Neuronal stem cell (in vitro differentiated cells): ENCODE results near the gene MAN1B1.

Experiments used
- DNase-seq: peaks from one replicate; pipeline ENCODE4 v3.0.0-alpha.2; 2013; ENCODE audit warnings: low spot score
- H2AFZ ChIP-seq: one replicate; pipeline ENCODE4 v1.6.1; 2013; ENCODE audit warnings: mild to moderate bottlenecking, low read length, inconsistent platforms
- H2AK5ac ChIP-seq: 2 replicates; pipeline ENCODE4 v1.6.1; 2013; ENCODE audit warnings: low read depth, mild to moderate bottlenecking, inconsistent platforms, low read length, moderate library complexity, mixed read lengths
- H2BK120ac ChIP-seq: 2 replicates; pipeline ENCODE4 v1.6.1; 2013; ENCODE audit warnings: low read depth, mild to moderate bottlenecking, inconsistent platforms, low read length, moderate library complexity, mixed read lengths
- H2BK12ac ChIP-seq: one replicate; pipeline ENCODE4 v1.6.1; 2013; ENCODE audit warnings: low read length, inconsistent platforms
- H2BK15ac ChIP-seq: 2 replicates; pipeline ENCODE4 v1.6.1; 2013; ENCODE audit warnings: mild to moderate bottlenecking, low read length, inconsistent platforms, mixed read lengths
- H2BK5ac ChIP-seq: one replicate; pipeline ENCODE4 v1.6.1; 2013; ENCODE audit warnings: inconsistent platforms, mild to moderate bottlenecking, low read length, moderate library complexity
- H3K14ac ChIP-seq: one replicate; pipeline ENCODE4 v1.6.1; 2013; ENCODE audit warnings: low read length, inconsistent platforms
- H3K18ac ChIP-seq: 2 replicates; pipeline ENCODE4 v1.6.1; 2013; ENCODE audit warnings: low read length, inconsistent platforms
- H3K23ac ChIP-seq: 2 replicates; pipeline ENCODE4 v1.6.1; 2013; ENCODE audit warnings: low read depth, mild to moderate bottlenecking, mixed read lengths, low read length, inconsistent platforms; ENCODE audit not compliant: poor library complexity
- H3K27ac ChIP-seq: replicated peaks from 3 replicates; pipeline ENCODE4 v1.5.1; 2013; ENCODE audit warnings: low read length, inconsistent platforms
- H3K27me3 ChIP-seq, 3 experiments: 2 replicates each; pipeline ENCODE4 v1.6.1; 2013; ENCODE audit warnings: low read length in 3 of 3, mild to moderate bottlenecking in 2 of 3, inconsistent platforms in 1 of 3, low read depth in 1 of 3, mixed read lengths in 1 of 3, moderate library complexity in 1 of 3; ENCODE audit not compliant: control insufficient read depth in 3 of 3, insufficient read depth in 3 of 3
- H3K36me3 ChIP-seq, 2 donors: replicated peaks in 1 of 2; 2 replicates each; pipeline ENCODE4 v1.6.1; 2013; ENCODE audit warnings: low read length in 2 of 2; ENCODE audit not compliant: control insufficient read depth in 2 of 2, insufficient read depth in 2 of 2
- H3K4ac ChIP-seq: 2 replicates; pipeline ENCODE4 v1.6.1; 2013; ENCODE audit warnings: inconsistent platforms, mild to moderate bottlenecking, low read length, moderate library complexity
- H3K4me1 ChIP-seq, 2 donors: 1 replicate in 1 of 2; 2 replicates in 1 of 2; pipeline ENCODE4 v1.6.1; 2013; ENCODE audit warnings: low read length in 2 of 2, low read depth in 1 of 2; ENCODE audit not compliant: control insufficient read depth in 2 of 2, insufficient read depth in 1 of 2
- H3K4me2 ChIP-seq: one replicate; pipeline ENCODE4 v1.6.1; 2013; ENCODE audit warnings: mild to moderate bottlenecking, low read length, inconsistent platforms; ENCODE audit not compliant: insufficient read depth, poor library complexity, severe bottlenecking
- H3K4me3 ChIP-seq, 2 donors: 2 replicates each; pipeline ENCODE4 v1.5.1; 2013; ENCODE audit warnings: low read length in 2 of 2, mild to moderate bottlenecking in 2 of 2, inconsistent platforms in 1 of 2, moderate library complexity in 1 of 2
- H3K79me1 ChIP-seq: one replicate; pipeline ENCODE4 v1.6.1; 2013; ENCODE audit warnings: low read depth, mild to moderate bottlenecking, inconsistent platforms, low read length, moderate library complexity
- H3K9ac ChIP-seq: one replicate; pipeline ENCODE4 v1.6.1; 2013; ENCODE audit warnings: mild to moderate bottlenecking, low read depth, low read length, inconsistent platforms; ENCODE audit not compliant: poor library complexity
- H3K9me3 ChIP-seq, 2 donors: replicated peaks in 1 of 2; 2 replicates each; pipeline versions ENCODE3 to v1.6.1; 2013; ENCODE audit warnings: low read length in 2 of 2, mild to moderate bottlenecking in 2 of 2, inconsistent platforms in 1 of 2, low read depth in 1 of 2, mixed read lengths in 1 of 2, moderate library complexity in 1 of 2; ENCODE audit not compliant: control insufficient read depth in 2 of 2, insufficient read depth in 1 of 2
- H4K8ac ChIP-seq: one replicate; pipeline ENCODE4 v1.6.1; 2013; ENCODE audit warnings: low read depth, mild to moderate bottlenecking, inconsistent platforms, low read length, moderate library complexity
- H4K91ac ChIP-seq: one replicate; pipeline ENCODE4 v1.6.1; 2013; ENCODE audit warnings: low read length, low read depth, mild to moderate bottlenecking, inconsistent platforms; ENCODE audit not compliant: poor library complexity
- WGBS, 2 donors: extraction: QIAGEN DNeasy Blood & Tissue Kit; methylation state at CpG; one replicate each; pipeline ENCODE4 v1.1.7; 2013; ENCODE audit warnings: missing lambda C conversion rate in 2 of 2, mixed read lengths in 1 of 2; ENCODE audit not compliant: insufficient read length in 2 of 2, insufficient replicate concordance in 1 of 2; ENCODE audit errors: extremely low coverage in 2 of 2; 5-methylcytosine and 5-hydroxymethylcytosine counted together

Gene MAN1B1

DNA sequence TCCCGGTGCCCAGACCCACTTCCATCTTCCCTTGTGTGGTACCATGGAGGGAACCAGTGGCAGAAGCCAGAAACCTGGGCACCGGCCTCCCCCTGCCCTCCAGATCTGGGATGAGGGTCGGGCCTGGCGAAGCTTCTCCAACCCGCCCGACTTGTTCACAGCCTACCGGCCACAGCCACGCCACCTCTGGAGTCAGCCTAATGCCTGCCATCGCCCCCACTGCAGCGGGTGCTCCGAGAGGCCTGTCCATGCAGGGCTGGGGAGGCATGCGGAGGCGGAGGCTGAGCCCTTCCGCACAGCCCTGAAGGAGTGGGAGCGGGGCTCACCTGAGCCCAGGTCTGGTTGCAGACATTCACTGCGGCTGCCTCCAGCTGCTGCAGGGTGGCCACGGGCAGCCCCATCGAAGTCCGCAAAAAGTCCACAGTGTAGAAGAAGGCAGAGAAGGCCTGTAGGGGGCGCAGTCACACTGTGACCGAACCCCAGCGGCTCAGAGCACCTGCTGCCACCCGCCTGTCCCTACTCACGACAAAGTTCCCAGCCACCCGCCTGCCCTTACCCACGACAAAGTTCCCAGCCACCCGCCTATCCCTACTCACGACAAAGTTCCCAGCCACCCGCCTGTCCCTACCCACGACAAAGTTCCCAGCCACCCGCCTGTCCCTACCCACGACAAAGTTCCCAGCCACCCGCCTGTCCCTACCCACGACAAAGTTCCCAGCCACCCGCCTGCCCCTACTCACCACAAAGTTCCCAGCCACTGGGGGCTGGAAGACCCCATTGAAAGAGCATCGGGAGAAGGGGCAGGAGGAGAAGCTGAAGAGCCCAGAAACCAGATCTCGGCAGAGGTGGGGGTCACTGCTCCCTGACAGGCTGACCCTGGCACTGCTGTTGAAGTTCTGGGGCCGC lies 37.0 kb upstream of the MAN1B1 start:
- Histone ChIP-seq H2BK5ac (no peak overlapping the region), H3K14ac (no peak overlapping the region), H3K27me3 (peaks cover 23 to 85% (median 75%) of the 10 kb centered on the region in 3 experiments), H2AK5ac (peak overlapping the region; percentile 33), H4K8ac (no peak overlapping the region), H3K9ac (peak overlapping the region; percentile 21), H2BK12ac (no peak overlapping the region), H2AFZ (no peak overlapping the region), H3K4me3 (no peak overlapping the region), H3K9me3 (peaks cover 0 to 3% of the 10 kb centered on the region in 2 donors), H2BK120ac (no peak overlapping the region), H3K4me1 (peaks cover 5% of the 10 kb centered on the region in 2 donors), H3K27ac (no peak overlapping the region), H3K4ac (no peak overlapping the region), H3K79me1 (peaks cover under 1% of the 10 kb centered on the region), H3K4me2 (no peak overlapping the region), H3K23ac (peak overlapping the region; percentile 73), H3K36me3 (no peaks in the 10 kb centered on the region), H2BK15ac (no peak overlapping the region), H3K18ac (no peak overlapping the region), H4K91ac (no peak overlapping the region)
- DNase-seq = peak; percentile 67
- WGBS, 2 donors = no CpG with 5 or more reads among the region's 38 CpGs

DNA sequence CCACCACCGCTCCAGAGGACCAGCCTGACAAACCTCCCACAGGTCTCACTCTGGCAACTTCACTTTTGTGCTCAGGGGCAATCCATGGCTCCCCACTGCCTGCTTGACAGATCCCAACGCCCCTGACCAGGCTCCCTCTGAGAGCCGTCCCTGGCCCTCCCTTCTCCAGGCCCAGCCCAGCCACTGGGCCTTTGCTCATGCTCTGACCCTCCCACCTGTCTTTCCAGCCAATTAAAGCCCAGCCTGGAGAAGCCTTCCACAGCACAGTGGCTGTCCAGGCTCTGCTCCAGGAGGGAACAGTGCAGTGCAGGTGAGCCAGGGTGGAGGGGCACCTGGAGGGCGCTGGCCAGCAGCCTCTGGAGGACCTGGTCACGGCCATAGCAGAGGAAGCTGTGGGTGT lies 36.2 kb upstream of the MAN1B1 start:
- peaks cover 0 to 3% of the 10 kb centered on the region in 2 donors for H3K9me3 ChIP-seq
- H3K4me3 ChIP-seq = no peak overlapping the region
- H3K4me1 ChIP-seq = peaks cover 4 to 8% of the 10 kb centered on the region in 2 donors
- H3K4ac ChIP-seq = no peak overlapping the region
- H3K23ac ChIP-seq = peak overlapping the region; percentile 11
- H3K36me3 ChIP-seq = no peaks in the 10 kb centered on the region
- H3K4me2 ChIP-seq = no peak overlapping the region
- H3K27ac ChIP-seq = no peak overlapping the region
- no peaks in the 10 kb centered on the region for H3K79me1 ChIP-seq
- H2BK5ac ChIP-seq = no peak overlapping the region
- no peak overlapping the region for H4K8ac ChIP-seq
- H3K27me3 ChIP-seq = peaks cover 23 to 85% (median 83%) of the 10 kb centered on the region in 3 experiments
- H2AK5ac ChIP-seq = no peak overlapping the region
- H2BK12ac ChIP-seq = no peak overlapping the region
- H2AFZ ChIP-seq = no peak overlapping the region
- H2BK120ac ChIP-seq = no peak overlapping the region
- peak overlapping the region; percentile 21 for H3K9ac ChIP-seq
- WGBS, 2 donors = no CpG with 5 or more reads among the region's 5 CpGs
- H2BK15ac ChIP-seq = peak overlapping the region; percentile 79
- DNase-seq = no peak
- peak overlapping the region; percentile 44 for H3K14ac ChIP-seq
- H3K18ac ChIP-seq = no peak overlapping the region
- no peak overlapping the region for H4K91ac ChIP-seq

DNA sequence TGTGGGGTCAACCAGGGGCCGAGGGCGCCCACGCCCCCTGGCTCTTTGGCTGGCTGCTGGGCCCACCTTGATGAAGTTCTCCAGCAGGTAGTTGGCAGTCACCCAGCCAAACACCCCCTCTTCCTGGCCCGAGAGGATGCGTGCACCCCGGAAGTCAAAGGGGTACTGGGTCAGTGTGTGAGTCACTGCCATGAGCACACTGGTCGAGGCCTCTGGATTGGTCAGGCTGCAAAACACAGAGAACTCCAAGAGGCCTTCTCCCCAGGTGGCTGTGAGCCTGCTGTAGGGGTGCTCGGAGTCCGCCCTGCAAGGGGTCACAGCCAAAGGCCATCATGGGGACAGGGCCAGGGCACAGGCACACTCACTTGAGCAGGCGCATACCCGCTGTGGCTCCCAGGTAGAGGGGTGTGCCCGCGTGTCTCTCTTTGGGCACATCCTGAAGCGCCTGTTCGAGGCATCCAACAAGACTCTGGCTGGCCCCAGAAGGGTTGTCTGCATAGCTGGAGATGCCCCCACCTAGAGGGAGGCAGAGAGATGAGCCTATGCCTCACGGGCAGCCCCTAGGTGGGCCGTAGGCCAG lies 35.5 kb upstream of the MAN1B1 start:
- Histone ChIP-seq H2BK12ac (no peak overlapping the region), H3K27me3 (peaks cover 23 to 90% (median 89%) of the 10 kb centered on the region in 3 experiments), H2AK5ac (peak overlapping the region; percentile 46), H2BK120ac (no peak overlapping the region), H3K4me2 (no peak overlapping the region), H3K4me3 (no peak overlapping the region), H2BK5ac (no peak overlapping the region), H2BK15ac (no peak overlapping the region), H3K18ac (no peak overlapping the region), H3K79me1 (no peaks in the 10 kb centered on the region), H3K9ac (peak overlapping the region; percentile 21), H4K8ac (no peak overlapping the region), H3K27ac (no peak overlapping the region), H3K4ac (no peak overlapping the region), H4K91ac (no peak overlapping the region), H3K9me3 (peaks cover 0 to 3% of the 10 kb centered on the region in 2 donors), H3K4me1 (peaks cover 8 to 13% of the 10 kb centered on the region in 2 donors), H2AFZ (no peak overlapping the region), H3K36me3 (no peaks in the 10 kb centered on the region), H3K23ac (no peak overlapping the region), H3K14ac (peak overlapping the region; percentile 44)
- no peak for DNase-seq
- WGBS, 2 donors = no CpG with 5 or more reads among the region's 17 CpGs

DNA sequence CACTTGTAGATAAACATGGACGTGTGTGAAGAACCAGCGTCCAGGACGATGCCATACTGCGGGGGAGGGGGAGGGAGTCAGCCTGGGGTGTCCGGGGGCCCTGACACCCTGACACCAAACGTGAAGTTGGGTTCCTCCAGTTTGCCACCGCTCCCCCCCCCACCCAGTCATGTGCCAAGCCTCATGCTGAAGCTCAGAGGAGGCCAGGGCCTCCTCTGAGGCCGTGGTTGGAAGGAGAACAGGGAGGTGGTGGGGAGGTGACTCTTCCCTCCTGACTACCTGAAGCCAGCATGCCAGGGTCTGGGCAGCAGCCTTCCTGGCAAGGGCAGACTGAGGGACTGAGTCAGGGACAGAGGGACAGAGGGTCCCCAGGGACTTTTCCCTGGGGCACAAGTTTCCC lies 34.5 kb upstream of the MAN1B1 start:
- H2BK120ac ChIP-seq = no peak overlapping the region
- no peak overlapping the region for H4K8ac ChIP-seq
- no peak overlapping the region for H4K91ac ChIP-seq
- no peak overlapping the region for H2AFZ ChIP-seq
- no peak overlapping the region for H3K18ac ChIP-seq
- no peaks in the 10 kb centered on the region for H3K36me3 ChIP-seq
- peaks cover 23 to 94% (median 84%) of the 10 kb centered on the region in 3 experiments for H3K27me3 ChIP-seq
- H3K27ac ChIP-seq = no peak overlapping the region
- no peak overlapping the region for H3K4ac ChIP-seq
- no peak overlapping the region for H3K4me2 ChIP-seq
- H3K14ac ChIP-seq = no peak overlapping the region
- H2BK5ac ChIP-seq = no peak overlapping the region
- no peak for DNase-seq
- no peak overlapping the region for H2BK15ac ChIP-seq
- H2AK5ac ChIP-seq = peak overlapping the region; percentile 37
- no CpG with 5 or more reads among the region's 8 CpGs for WGBS, 2 donors
- no peak overlapping the region for H3K9ac ChIP-seq
- H2BK12ac ChIP-seq = no peak overlapping the region
- H3K79me1 ChIP-seq = no peaks in the 10 kb centered on the region
- H3K9me3 ChIP-seq = peaks cover 0 to 3% of the 10 kb centered on the region in 2 donors
- peaks cover 8 to 13% of the 10 kb centered on the region in 2 donors for H3K4me1 ChIP-seq
- H3K4me3 ChIP-seq = no peak overlapping the region
- H3K23ac ChIP-seq = peak overlapping the region; percentile 85
